Naive B cell (primary cell): ENCODE results near the gene FGD2. TPM values are rescaled to one million over a fixed set of nuclear protein-coding genes. Genes with fewer than 3 reads are reported as not detected.

ENCODE experiments used
- polyA plus RNA-seq, 6 donors: library from polyadenylated mRNA; unstranded; fragments of 300-500 nt; fragmentation: Illumina TruSeq; gene quantifications; one replicate each; pipeline ENCODE4 v1.2.3, GENCODE V29; 2021; ENCODE audit warnings: low read depth in 6 of 6

Gene FGD2
- polyA plus RNA-seq, 6 donors from 2014 or later, result 31.5 to 133 (median 69.2) TPM

Other genes with a start within 250 kb of the FGD2 start
- 100 to 1,000 TPM in 2 of 6 donors, 10 to 100 TPM in 4; 56.9 to 105 (median 92.2) TPM for gene CPNE5, start 166.2 kb upstream of the FGD2 start, polyA plus RNA-seq
- gene PPIL1, start 130.9 kb upstream of the FGD2 start, polyA plus RNA-seq, result 10 to 100 TPM in 2 of 6 donors, 1 to 10 TPM in 4; 4.9 to 12.2 (median 6.8) TPM
- gene C6orf89, start 119.7 kb upstream of the FGD2 start, polyA plus RNA-seq, result 10 to 100 TPM; 24.1 to 37.5 (median 34.4) TPM
- gene PI16, start 50.9 kb upstream of the FGD2 start, polyA plus RNA-seq, result 1 to 10 TPM; 1.2 to 6.2 (median 2.6) TPM
- 10 to 100 TPM; 69.5 to 89.8 (median 88.3) TPM for gene MTCH1, start 19.5 kb upstream of the FGD2 start, polyA plus RNA-seq
- 10 to 100 TPM; 15.0 to 46.3 (median 24.3) TPM for gene PIM1, start 164.5 kb downstream of the FGD2 start, polyA plus RNA-seq